Measurements from ENCODE around the gene TIA1.
A peak's percentile ranks its signal among the peaks of the same experiment; 100 is the strongest.
"Not testable (repeated sequence)": the region's sequence is repeated elsewhere in the genome, so short reads cannot be mapped to it uniquely, and the experiment has no call there.

TIA1 gene, protein sequence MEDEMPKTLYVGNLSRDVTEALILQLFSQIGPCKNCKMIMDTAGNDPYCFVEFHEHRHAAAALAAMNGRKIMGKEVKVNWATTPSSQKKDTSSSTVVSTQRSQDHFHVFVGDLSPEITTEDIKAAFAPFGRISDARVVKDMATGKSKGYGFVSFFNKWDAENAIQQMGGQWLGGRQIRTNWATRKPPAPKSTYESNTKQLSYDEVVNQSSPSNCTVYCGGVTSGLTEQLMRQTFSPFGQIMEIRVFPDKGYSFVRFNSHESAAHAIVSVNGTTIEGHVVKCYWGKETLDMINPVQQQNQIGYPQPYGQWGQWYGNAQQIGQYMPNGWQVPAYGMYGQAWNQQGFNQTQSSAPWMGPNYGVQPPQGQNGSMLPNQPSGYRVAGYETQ

DNA sequence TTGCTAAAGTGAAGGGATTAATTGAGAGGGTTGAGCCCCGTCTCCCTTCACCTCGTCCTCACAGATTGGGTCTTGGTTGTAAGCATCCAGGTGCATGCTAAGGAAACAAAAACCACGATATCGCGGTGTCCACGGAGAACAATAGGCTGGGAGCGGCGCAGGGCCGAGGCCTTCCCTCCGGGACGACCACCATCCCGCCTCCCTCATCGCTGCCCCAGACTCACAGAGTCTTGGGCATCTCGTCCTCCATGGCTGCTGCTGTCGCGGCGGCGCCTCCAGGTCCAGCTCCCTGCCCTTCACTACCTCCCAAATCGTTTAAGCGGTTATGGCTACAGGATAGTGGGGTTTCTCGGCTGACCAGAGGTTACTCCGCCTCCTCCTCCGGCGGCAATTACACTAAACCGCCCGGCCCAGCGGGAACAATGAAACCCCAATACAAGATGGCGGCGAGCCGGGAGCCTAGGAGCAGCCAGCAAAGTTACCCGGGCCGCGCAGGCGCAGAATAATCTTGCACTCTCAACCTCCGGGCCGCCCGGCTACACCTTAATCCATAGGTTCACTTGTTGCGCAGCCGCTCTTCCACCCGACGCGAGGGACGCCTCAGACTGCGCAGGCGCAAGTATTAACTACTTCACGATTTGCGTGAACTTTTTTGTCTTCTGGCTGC is at the start of gene TIA1:
Gene TIA1 (minus strand): TSS at position 448 of the 667 bp plus-strand sequence. CDS start 198 bp downstream, at position 250.
- peak; percentile 98 for DNase-seq

DNA sequence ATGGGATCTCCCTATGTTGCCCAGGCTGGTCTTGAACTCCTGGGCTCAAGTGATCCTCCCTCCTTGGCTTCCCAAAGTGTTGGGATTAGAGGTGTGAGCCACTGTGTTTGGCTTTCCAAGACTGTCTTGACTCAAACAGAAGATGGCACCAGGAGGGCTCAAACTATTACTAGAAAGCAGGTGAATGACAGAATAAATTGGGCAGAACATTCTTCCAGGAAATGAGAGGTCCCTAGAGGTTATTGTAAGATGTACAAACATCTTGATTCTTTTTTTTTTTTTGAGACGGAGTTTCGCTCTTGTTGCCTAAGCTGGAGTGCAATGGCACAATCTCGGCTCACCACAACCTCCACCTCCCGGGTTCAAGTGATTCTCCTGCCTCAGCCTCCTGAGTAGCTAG is 49.4 kb upstream of the TIA1 start:
- DNase-seq: not testable (repeated sequence)

DNA sequence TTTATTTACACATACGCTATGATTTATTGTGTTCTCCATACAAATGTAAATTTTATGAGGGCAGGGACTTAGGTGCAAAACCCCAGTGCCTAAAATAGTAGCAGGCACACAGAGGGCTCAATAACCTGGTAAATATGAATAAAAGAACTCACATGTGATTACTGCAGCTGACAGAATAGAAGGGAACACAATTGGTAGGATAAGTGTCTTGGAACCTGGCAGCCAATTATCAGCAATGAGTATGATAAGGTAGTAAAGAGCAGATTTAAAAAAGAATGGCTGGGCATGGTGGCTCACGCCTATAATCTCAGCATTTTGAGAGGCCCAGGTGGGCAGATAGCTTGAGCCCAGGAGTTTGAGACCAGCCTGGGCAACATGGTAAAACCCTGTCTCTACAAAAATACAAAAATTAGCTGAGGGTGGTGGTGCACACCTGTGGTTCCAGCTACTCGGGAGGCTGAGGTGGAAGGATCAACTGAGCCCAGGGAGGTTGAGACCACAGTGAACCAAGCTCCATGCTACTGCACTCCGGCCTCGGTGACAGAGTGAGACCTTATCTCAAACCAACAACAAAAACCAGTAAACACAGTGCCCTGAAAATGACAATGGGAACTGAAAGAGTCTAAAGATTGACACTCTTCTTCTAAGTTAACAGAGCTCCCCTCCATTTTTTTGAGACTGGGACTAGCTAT is 35.2 kb upstream of the TIA1 start:
- no peak for DNase-seq

DNA sequence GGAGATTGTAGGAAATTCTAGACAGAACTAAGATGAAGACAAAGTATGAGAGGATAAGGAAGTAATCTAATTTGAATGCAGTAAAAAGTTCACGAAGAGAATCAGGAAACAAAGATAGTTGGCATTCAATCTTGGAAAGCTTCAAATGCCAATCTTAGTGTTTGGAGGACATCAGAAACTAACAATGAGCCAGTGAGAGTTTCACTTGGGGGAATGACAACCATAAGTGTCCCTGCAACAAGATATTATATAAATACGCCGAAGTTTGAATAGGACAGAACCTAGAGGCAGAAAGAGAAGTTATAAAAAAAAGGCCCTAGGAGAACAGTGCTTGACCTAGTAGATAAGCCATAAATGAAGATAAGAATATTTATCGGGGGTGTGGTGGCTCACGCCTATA is 34.0 kb upstream of the TIA1 start:
- no peak for DNase-seq

DNA sequence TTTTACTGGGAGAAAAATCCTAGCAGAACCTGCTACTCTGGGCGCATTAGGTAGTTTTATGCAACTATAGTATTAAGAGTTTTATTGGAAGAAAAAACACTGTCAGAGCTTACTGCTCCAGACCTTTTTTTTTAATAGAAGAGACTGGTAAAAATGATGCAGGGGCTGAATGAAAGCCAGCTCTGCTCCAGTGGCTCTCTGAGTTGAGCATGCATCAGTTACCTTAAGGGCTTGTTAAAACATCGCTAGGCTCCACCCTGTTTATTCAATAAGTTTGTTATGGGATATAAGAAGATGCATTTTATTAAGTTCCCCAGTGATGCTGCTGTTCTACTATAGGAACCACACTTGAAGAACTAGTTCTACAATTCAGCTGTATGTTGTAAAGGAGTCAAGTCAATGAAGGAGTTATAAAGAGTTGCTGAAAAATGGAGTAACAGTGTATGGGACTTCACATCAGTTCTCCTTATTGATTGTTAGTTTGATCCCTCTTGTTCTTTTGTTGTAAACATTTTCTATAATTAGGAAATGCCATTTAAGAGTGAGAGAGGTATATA is 31.9 kb upstream of the TIA1 start:
- no peak for DNase-seq

DNA sequence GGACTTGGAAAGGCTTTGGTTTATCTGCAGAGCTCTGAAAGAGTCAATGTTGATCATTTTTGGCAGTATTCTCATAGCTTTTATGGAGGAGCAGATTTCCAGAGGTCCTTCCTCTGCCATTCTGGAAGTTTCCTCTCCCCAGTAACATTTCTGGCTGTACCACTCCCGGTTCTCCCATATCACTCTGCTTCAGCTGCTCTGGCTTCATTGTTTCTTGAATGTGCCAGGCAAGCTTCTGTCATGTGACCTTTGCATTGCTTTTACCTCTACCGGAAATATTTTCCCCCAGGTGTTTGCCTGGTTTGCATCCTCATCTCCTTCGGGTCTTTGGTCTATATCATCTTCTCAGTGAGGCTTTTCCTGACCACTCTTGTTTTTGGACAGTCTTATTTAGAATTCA is 21.9 kb upstream of the TIA1 start:
- DNase-seq: no peak

DNA sequence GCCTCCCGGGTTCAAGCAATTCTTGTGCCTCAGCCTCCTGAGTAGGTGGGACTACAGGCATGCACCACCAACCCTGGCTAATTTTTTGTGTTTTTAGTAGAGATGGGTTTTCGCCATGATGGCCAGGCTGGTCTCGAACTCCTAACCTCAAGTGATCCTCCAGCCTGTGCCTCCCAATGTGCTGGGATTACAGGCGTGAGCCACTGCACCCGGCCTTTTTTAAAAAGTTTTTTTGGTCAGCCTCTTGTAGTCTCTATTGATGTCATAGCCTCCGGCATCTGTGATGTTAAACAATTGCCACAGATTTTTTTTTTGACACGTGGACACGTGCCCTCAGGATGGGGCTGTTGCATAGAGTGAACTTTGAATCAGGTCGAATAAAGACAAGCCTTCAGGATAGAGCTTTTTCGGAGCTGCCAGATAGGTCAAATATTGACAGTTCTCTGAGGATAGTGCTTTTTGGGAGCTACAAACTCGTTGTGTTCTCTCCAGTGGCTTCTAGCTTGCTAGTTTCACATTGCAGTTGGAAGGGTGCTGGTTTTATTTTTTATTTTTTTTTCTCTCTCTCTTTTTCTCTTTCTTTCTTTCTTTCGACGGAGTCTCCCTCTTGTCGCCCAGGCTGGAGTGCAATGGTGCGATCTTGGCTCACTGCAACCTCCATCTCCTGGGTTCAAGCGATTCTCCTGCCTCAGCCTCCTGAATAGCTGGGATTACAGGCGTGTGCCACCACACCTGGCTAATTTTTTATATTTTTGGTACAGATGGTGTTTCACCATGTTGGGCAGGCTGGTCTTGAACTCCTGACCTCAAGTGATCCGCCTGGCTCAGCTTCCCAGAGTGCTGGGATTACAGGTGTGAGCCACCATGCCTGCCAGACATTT is 21.2 kb upstream of the TIA1 start:
- DNase-seq: not testable (repeated sequence)

DNA sequence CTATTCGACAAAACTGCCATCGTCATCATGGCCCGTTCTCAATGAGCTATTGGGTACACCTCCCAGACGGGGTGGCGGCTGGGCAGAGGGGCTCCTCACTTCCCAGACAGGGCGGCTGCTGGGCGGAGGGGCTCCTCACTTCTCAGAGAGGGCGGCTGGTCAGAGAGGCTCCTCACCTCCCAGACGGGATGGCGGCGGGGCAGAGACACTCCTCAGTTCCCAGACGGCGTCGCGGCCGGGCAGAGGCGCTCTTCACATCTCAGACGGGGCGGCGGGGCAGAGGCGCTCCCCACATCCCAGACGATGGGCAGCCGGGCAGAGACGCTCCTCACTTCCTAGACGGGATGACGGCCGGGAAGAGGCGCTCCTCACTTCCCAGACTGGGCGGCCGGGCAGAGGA is 18.5 kb upstream of the TIA1 start:
- DNase-seq: not testable (repeated sequence)

DNA sequence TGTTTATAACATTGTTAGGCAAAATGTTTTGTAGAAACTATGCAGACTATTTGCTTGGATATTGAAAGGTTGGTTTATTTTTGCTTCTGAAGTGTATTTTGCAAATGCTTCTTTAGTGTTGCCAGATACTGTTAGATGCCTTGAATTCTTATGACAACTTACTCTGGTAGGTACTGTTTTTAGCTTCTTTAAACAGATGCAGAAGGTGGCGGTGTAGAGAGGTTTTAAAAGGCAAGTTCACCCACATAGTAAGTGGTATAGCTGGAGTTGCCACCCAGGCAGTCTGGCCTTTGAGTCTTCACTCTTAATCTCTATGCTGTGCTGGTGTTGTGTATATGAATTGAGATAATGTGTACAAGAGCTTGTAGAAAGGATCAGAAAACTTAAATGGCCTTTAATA is 13.1 kb upstream of the TIA1 start:
- no peak for DNase-seq

DNA sequence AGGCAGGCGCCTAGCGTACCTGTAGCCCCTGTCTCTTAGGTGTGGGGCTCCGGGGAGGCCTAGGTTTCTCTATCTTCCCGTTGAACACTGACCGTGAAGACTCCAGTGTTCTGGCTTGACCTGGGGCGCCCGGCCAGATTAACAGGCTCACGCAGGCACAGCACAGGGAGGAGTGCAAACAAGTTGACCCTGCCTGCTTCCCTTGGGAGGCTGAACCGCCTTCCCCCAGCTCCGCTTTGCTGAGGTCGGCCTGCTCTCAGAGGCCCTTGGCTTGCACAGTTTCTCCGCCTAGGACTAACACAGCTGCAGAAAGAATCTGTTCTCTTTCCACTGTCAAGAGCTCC is 10.1 kb upstream of the TIA1 start:
- DNase-seq: no peak

DNA sequence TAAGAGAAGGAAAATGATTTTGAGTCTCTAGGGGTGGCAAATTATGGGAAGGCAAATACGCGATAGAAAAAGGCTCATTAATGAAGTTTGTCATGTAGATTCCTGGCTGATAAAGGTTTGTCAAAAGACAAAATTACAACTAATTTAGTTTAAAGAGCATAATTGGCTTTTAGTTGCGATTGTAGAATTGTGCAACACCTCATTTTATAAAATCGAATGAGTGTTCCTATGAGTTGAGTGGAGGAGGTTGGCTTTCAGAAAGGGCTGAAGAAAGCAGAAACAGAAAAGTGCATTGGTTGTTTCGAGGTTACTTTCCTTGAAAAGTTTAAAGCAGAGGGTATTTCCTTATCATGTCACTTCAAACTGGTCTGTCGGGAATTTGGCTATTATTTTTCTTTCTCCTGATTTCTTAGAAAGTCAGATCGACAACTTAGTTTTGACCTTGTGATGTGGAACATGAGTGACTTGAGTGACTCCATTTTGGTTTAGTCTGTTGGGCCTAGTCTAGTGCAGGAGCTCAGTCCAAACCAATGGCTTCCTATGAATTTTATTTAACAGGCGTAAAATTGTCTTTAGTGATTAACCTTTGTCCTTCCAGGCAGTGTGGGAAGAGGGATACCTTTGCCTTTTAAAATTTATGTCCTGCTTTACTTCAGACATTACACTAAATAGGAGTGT is 7.3 kb upstream of the TIA1 start:
- no peak for DNase-seq

DNA sequence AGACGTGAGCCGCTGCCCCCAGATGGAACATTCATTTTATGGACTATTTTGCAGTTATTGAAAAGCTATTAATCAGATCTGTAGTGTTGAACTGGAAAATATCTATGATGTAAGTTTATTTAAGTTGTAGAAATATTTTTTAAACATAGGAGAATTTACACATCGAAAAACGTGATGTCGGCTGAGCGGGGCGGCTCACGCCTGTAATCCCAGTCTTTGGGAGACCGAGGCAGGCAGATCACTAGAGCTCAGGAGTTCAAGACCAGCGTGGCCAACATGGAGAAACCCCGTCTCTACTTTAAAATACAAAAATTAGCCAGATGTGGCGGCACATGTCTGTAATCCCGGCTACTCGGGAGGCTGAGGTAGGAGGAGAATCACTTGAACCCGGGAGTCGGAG is 2.0 kb upstream of the TIA1 start:
- no peak for DNase-seq

DNA sequence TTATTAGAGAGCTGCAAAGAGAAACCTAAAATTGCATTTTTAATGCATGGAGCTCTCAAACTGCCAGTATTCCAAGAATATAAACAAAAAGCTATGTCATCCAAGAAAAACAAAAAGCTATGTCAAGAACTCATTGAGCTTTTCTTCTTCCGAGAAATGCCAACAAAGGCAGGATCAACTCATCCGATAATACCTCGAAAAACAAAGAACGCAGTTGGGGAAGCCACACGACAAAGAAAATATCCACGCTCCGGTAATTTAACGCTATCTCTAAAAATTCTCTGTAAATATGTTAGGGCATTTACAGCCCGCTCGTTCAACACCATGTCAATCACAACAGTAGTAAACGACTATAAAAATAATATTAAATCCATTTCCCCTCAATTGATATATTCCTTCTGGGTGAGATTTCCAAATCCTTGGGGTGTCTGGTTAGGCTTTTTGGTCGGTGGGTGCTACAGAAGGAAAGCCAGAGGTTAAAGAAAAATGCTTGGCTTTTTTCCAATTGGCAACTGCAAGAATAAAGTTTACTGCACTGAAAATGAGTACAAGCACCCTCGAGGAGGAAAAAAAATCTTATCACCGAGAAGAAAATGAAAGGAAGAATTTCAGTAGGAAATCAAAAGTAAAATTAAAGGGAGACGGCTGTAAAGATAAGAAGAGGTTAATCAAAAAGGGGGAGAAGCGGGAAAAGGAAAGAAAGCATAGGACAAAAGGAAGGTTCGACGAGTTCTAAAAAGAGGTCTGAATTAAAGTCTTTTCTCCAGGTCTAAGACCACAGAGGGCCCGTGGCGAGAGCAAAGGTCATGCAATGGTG is 856 bp downstream of the TIA1 start:
- DNase-seq: peak; percentile 72

DNA sequence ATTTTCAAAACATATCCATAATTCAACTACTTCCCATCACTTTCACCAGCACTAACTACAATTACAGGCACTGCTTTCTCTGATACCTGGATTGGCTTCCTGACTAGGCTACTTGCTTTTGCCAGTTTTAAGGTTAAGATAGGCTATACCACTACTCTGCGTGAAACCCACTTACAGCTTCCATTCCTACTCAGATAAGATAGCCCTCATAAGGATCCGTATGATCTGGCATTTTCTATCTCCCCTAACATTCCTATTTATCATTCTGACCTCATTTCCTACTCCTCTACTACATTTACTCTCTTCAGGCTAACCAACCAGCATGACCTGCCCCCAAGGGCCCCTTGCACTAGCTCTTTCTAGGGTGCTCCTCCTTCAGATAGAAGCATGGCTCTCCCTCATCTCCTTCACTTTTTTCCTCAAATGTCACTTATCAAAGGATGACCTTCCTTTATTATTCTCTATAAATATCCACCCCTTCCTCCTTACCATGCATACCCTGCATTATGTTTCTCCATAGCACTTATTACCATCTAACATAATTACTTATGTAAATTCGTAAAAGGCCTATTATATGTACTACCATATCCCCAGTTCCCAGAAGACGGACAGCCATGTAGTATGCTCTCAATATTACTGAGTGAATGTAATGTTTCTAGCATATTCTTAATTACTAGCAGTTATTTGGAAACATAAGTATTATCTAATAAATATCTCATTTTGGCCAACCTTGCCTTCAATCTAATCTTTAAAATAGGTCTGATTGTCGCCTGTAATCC is 4.4 kb downstream of the TIA1 start:
- DNase-seq: no peak

DNA sequence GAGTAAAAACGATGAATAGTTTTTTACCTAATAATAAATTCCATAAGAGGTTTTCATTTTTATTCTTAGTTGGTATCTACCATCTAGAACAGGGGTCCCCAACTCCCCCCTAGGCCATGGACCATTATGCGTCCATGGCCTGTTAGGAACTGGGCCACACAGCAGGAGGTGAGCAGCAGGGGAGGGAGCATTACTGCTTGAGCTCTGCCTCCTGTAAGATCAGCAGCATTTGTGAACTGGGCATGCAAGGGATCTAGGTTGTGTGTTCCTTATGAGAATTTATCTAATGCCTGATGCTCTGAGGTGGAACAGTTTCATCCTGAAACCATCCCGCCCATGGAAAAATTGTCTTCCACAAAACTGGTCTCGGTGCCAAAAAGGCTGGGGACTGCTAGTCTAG is 5.9 kb downstream of the TIA1 start:
- DNase-seq: no peak

DNA sequence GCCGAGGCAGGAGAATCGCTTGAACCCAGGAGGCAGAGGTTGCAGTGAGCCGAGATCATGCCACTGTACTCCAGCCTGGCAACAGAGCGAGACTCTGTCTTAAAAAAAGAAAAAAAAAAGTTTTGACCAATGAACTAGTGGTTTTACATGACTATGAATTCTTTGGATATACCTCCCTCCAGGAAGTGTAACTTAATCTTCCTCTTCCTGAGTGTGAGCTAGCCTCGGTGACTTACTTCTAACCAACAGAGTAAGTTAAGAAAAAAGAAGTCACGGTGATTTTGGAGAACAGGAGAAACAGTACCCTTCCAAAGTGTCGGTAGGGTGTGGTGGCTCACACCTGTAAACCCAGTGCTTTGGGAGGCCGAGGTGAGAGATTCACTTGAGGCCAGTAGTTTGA is 7.1 kb downstream of the TIA1 start:
- no peak for DNase-seq

DNA sequence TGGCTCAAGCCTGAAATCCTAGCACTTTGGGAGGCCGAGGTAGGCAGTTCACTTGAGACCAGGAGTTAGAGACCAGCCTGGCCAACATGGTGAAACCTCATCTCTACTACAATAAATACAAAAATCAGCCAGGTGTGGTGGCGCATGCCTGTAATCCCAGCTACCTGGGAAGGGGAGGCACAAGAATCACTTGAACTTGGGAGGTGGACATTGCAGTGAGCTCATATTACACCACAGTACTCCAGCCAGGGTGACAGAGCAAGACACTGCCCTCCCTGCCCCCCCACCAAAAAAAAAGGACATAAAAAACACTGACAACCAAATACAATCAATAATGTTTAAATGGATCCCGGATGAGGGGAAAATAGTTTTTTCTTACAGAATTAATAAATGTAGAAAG is 7.8 kb downstream of the TIA1 start:
- no peak for DNase-seq

DNA sequence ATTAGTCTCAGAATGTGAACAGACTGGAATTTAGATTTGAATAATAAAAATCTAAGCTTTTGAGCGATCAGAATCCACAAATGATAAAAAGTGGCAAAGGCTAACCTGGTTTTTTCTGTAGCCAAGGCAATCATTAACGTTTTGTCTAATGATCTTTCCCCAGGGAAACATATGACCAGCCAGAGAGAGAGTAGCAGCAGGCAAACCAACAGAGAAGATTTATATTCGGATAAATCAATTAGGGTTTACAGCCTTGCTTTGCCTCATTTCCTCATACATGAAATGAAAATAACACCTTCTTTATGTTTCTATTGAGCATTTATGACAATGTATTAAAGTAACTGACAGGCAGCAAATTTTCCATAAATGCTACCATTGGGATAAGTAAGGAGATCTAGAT is 14.5 kb downstream of the TIA1 start:
- no peak for DNase-seq

DNA sequence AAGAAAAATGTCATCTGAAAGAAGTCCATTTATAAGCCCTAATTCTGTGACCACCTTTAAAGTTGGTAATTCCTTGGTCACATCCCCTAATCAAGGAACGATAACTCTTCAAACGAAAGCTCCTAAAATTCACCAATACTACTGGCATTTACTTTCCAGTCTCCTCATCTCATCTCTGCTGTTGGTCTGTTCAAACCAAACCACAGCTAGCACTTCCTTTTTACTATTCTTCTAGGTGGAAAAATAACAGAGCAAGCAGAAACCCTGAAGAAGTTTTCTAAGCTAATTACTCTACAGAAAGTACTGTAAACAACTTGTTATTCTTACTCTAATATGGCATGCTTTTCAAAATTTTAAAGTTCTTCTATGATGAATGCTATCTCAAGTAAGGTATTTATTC is 21.6 kb downstream of the TIA1 start:
- no peak for DNase-seq

DNA sequence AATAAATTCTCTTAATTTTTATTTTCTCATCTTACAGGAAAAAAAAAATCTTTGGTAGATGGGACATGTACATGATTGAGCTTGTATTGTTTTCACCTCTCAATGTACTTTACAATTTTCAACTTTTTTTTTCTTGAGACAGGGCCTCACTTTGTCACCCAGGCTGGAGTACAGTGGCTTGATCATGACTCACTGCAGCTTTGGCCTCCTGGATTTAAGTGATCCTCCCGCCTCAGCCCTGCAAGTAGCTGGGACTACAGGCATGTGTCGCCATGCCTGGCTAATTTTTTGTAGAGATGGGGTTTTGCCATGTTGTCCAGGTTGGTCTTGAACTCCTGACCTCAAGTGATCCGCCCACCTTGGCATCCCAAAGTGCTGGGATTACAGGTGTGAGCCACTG is 25.1 kb downstream of the TIA1 start:
- DNase-seq: not testable (repeated sequence)
